Cardiac muscle cell (in vitro differentiated cells and primary cell): ENCODE results near the gene IL32. TPM values are rescaled to one million over a fixed set of nuclear protein-coding genes. Genes with fewer than 3 reads are reported as not detected.

Source experiments
- DNase-seq, 2 donors: peaks; one replicate each; pipeline versions ENCODE4 v3.0.0 to v3.0.0-alpha.2; 2010 to 2017; ENCODE audit warnings: low read depth in 1 of 2, low spot score in 1 of 2
- H3K27ac ChIP-seq: fragments of 200-600 bp; sonication (generic); 2 replicates; pipeline ENCODE4 v1.5.1; 2016
- H3K27me3 ChIP-seq: fragments of 200-600 bp; sonication (generic); 2 replicates; pipeline ENCODE4 v1.6.0; 2016; ENCODE audit warnings: control low read depth
- H3K36me3 ChIP-seq: fragments of 200-600 bp; sonication (generic); 2 replicates; pipeline ENCODE4 v1.5.1; 2016; ENCODE audit warnings: control low read depth
- H3K4me1 ChIP-seq: fragments of 200-600 bp; sonication (generic); 2 replicates; pipeline ENCODE4 v1.8.1; 2017; ENCODE audit warnings: low read depth, mild to moderate bottlenecking, mixed run types
- H3K4me3 ChIP-seq: fragments of 200-600 bp; sonication (generic); 2 replicates; pipeline ENCODE4 v1.5.1; 2016; ENCODE audit warnings: mild to moderate bottlenecking
- H3K9me3 ChIP-seq: fragments of 200-600 bp; sonication (generic); 2 replicates; pipeline ENCODE4 v1.5.1; 2017; ENCODE audit warnings: low read depth, mild to moderate bottlenecking, control low read depth
- CTCF ChIP-seq: IDR thresholded peaks from 2 replicates; pipeline ENCODE4 v1.5.1; 2012; ENCODE audit warnings: low read depth, mild to moderate bottlenecking, low read length
- polyA plus RNA-seq: library from polyadenylated mRNA; unstranded; fragments of >200 nt; fragmentation: Nextera tagmentation; extraction: Ambion mirVana; gene quantifications from 2 replicates; pipeline ENCODE4 v1.2.1, GENCODE V29; 2016
- total RNA-seq: library from RNA; depleted of rRNA; stranded (reverse); fragments of >200 nt; gene quantifications from 2 replicates; pipeline ENCODE4 v1.2.3, GENCODE V29; 2016

Gene IL32
- total and polyA plus RNA-seq, 2 experiments from 2014 or later, result 0.35 to 0.66 TPM

DNA sequence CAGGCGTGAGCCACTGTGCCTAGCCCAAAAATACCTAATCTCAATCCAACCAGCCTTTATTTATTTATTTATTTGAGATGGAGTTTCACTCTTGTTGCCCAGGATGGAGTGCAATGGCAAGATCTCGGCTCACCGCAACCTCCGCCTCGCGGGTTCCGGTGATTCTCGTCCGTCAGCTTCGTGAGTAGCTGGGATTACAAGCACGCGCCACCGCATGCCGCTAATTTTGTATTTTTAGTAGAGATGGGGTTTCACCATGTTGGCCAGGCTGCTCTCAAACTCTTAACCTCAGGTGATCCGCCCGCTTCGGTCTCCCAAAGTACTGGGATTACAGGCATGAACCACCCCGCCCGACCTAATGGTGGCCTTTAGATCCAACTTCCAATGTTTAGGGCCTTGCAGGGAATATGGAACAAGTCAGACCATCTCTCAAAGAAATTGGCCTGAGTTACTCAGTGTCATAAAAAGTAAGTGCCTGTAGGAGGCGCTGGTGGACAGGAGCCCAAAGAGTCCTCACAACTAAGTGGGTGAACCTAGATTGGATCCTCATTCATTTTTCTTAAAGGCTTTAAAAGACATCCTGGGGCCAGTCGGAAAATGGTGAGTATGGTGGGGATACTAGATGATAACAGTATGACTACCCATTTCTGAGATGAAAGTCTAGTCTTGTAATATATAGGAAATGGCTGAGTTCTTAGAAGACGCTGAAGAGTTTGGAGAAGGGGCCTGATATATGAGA, 29.0 kb downstream of the IL32 start:
- peaks cover 14% of the 10 kb centered on the region for H3K27me3 ChIP-seq
- H3K27ac ChIP-seq, result no peak overlapping the region
- no peaks in the 10 kb centered on the region for H3K9me3 ChIP-seq
- TF ChIP-seq CTCF, result peak; percentile 63
- DNase-seq, result peak; percentile 53 to 63
- H3K4me1 ChIP-seq, result no peaks in the 10 kb centered on the region
- H3K36me3 ChIP-seq, result no peaks in the 10 kb centered on the region
- H3K4me3 ChIP-seq, result no peak overlapping the region

DNA sequence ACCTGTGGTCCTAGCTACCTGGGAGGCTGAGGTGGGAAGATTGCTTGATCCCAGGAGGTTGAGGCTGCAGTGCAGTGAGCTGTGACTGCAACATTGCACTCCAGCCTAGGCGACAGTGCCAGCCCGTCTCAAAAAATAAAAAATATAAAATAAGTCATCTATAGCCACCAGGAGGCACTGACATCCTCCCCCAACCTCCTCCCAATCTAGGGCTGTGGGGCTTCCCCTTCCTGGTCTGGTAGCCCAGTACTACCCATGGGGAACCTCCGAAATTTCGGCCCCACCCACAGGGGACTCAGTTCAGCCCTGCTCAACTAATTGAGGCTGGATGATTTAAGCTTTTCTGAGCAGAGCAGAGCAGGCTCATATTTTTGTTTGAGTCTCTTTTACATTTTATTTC, 30.4 kb downstream of the IL32 start:
- H3K9me3 ChIP-seq, result no peaks in the 10 kb centered on the region
- H3K27ac ChIP-seq, result no peak overlapping the region
- H3K36me3 ChIP-seq, result no peaks in the 10 kb centered on the region
- peaks cover 18% of the 10 kb centered on the region for H3K27me3 ChIP-seq
- TF ChIP-seq CTCF, result peak; percentile 22
- H3K4me1 ChIP-seq, result peaks cover 5% of the 10 kb centered on the region
- no peak for DNase-seq
- no peak overlapping the region for H3K4me3 ChIP-seq

- Histone ChIP-seq H3K4me3 (no peak overlapping the region), H3K27ac (no peak overlapping the region)
- no peak for TF ChIP-seq CTCF
Measured at GRCh38 chr16:3096362-3096761, 30.9 kb downstream of the IL32 start.

DNA sequence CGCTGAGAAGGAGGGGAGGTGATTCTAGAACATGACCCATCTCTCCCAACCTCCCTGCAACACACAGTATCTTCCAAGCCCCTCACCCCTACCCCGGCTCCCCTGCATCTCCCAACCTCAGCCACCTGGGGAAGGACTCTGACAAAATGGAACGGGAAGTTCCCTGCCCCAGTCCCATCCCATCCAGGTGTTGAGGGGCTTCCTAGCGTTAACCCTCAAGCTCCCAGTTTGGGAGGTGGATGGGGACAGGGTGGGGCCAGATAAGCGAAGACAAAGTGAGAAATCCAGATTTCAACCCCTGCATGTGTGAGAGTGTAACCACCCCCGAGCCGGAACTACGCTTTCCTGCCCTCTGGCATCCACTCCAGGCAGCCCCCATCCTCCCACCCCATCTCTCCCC, 31.8 kb downstream of the IL32 start:
- H3K36me3 ChIP-seq, result no peaks in the 10 kb centered on the region
- no peak for DNase-seq
- peaks cover 18% of the 10 kb centered on the region for H3K27me3 ChIP-seq
- H3K9me3 ChIP-seq, result no peaks in the 10 kb centered on the region
- peaks cover 5% of the 10 kb centered on the region for H3K4me1 ChIP-seq
- H3K4me3 ChIP-seq, result no peak overlapping the region
- H3K27ac ChIP-seq, result no peak overlapping the region
- TF ChIP-seq CTCF, result no peak

More at GRCh38 chr16:3096362-3096761, 30.9 kb downstream of the IL32 start:
- no peaks in the 10 kb centered on the region for H3K9me3 ChIP-seq
- peaks cover 18% of the 10 kb centered on the region for H3K27me3 ChIP-seq
- no peak for DNase-seq
- H3K36me3 ChIP-seq, result no peaks in the 10 kb centered on the region
- peaks cover 5% of the 10 kb centered on the region for H3K4me1 ChIP-seq

GRCh38 chr16:3098459-3099394, 33.3 kb downstream of the IL32 start, which contains the start of gene ZSCAN10:
ZSCAN10 (minus strand) TSS chr16:3099294; CDS start chr16:3092937, 6,357 bp downstream.
- H3K4me1 ChIP-seq, result peaks cover 5% of the 10 kb centered on the region
- H3K27ac ChIP-seq, result no peak within 1 kb of the TSS

More at GRCh38 chr16:3098459-3099394, 33.3 kb downstream of the IL32 start, which contains the start of gene ZSCAN10:
- H3K36me3 ChIP-seq, result no peaks in the 10 kb centered on the region
- TF ChIP-seq CTCF, result no peak
- H3K27me3 ChIP-seq, result peaks cover 18% of the 10 kb centered on the region
- H3K4me3 ChIP-seq, result peak within 1 kb of the TSS; percentile 15
- DNase-seq, result no peak
- no peaks in the 10 kb centered on the region for H3K9me3 ChIP-seq
